OCI-M1 (cell line): Measurements from ENCODE around the gene RPS6KA2.

Experiments used
- DNase-seq: peaks from one replicate; lab custom pipeline; 2025; lab: John Stamatoyannopoulos, UW

Gene RPS6KA2

DNA sequence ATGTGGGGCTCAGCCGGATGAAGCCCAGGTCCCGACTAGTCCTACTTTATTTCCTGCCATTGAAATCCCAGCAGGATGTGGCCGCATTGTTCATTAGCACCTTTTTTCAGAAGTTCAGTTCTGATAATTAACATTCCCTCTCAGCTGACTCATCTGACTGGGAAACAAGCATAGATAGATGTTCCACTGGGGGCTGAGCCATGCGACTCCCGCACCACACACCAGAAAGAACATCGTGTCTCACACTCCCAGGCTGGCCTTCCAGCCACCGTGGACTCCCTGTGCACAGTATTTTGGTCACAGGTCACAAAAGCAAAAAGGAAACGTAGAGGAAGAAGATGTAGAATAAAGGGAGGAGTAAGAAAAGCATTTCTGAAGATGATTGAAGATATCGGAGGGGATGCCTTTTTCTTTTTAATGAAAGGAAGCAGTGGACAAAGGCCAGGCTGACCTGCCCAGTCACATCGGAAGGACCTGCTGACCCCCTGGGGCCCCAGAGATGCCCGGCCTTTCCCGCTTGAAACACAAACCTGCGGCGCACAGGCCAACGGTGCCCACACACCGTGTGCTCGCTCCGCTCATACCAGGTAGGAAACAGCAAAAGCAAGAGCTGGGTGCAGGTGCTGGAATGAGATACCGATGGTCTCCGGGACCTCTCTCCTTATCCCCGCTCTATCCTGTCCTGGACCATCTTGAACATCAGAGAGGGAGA lies 11.8 kb downstream of the RPS6KA2 start:
- no peak for DNase-seq

DNA sequence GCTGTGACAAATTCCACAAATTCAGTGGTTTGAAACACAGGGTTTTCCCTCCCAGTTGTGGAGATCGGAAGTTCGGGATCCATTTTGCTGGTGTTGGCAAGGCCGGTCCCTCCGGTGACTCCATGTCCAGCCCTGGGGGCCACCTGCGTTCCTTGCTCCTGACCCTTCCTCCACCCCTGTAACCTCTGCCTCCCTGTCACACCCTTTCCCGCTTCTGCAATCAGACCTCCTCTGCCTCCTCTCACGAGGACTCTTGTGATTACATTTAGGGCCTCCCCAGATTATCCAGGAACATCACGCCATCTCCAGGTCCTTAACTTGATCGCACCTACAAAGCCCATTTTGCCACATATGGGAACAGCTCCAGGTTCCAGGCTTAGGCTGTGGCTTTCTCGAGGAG lies 12.5 kb downstream of the RPS6KA2 start:
- no peak for DNase-seq

DNA sequence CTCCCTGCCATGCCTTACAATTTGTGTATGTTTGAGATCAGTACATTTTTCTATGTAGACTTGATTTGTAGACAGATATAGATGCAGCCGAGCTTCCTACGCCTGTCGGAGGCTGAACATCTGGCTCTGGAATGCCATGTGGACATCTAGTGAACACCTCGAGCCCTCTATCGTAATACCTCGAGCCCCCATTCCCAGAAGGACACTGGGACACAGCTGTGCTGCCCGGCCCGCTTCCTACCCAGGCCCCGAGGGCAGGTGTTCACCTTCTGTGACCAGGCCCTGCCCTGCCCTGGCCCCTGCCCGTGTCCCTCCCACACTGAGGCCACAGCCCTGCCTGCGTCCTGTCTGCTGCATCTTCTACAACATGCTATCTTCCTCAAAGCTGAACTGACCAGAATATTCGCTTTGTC lies 12.9 kb downstream of the RPS6KA2 start:
- no peak for DNase-seq

DNA sequence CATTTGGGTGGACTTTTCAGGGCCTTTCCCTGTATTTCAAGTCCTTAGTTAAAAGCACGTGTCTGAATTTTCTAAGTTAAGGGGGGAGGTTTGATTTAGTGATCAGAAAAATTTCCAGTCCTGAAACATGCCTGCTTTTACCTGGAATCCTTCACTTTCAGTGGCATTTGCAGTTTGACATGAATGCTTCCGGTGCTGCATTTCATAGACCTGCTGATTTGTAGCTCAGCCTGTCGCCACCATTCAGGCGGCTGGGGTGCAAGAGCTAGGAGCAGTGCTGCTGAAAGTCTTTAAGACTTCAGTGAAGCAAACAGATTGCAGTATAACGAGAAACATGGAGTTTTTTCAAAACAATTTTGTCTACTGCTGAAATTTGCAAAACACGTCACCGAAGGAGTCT lies 14.0 kb downstream of the RPS6KA2 start:
- DNase-seq = no peak

DNA sequence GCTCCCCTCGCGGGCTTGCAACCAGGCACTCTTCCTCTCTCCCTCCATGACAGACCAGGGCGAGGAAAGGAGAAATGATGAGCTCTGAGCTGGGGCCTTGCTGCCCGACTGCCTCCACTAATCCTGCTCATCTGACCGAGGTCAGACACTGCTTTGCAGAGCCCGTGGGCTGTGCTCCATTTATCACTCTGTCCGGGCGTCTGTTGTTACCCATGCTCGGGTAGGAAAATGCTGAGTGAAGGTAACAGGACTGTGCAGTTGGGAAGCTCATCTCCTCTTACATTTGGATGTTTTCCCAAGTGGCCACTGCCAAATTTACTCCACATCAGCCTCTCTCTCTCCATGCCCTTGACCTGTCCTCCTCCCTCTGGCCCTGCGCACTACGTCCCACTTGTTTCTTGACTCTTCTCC lies 14.6 kb downstream of the RPS6KA2 start:
- DNase-seq = no peak

DNA sequence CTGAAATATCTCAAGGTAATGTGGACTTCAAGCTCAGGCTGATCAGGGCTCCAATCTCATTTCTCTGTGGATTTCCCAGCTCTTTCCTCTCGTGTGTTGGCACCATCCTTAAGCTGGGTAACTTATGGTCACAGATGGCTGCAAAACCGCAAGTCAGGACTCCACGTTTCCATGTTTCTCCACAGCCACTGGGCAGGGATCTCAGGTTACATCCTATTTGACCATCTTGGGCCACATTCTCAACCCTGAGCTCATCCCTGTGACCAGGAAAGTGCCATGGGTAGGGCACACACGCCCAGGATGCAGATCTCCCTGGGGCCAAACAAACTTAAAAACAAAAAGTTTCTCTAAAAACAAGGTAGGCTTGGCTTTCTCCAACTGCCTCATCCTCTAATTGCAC lies 15.4 kb downstream of the RPS6KA2 start:
- DNase-seq = no peak

DNA sequence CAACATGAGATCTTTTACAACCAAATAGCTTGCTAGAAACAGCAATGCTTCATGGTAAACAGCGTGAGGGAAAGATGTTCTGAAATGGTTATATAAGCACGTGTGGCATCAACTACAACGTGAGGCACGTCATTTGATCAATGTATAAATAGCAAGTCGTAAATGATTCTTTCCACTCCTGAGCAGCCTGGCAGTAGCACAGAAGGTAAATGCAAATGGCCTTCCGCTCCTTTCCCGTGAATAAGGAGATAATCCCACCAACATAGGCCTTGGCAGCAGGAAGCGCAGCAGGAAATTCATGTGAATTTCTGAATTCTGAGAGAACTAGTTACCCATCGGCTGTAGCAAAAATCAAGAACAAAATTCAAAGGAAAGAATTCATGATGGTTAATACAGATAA lies 17.0 kb downstream of the RPS6KA2 start:
- DNase-seq = no peak

DNA sequence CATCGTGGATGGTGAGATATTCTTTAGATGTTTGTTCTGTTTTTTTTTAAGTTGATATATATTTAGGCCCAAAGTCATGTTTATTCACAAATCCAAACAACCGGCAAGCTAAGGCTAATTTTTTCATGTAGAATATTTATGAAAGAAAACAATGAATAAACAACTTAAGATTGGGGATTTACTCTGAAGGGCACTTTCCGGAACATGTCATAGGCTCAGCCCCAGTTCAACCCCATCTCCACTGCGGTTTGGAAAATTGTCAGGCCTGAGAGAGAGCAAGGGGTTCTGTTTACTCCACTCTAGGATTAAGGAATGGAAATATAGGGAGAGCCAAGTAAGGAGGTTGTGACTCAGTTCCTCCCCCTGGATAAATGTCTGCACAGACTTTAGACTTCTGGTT lies 18.3 kb downstream of the RPS6KA2 start:
- no peak for DNase-seq

DNA sequence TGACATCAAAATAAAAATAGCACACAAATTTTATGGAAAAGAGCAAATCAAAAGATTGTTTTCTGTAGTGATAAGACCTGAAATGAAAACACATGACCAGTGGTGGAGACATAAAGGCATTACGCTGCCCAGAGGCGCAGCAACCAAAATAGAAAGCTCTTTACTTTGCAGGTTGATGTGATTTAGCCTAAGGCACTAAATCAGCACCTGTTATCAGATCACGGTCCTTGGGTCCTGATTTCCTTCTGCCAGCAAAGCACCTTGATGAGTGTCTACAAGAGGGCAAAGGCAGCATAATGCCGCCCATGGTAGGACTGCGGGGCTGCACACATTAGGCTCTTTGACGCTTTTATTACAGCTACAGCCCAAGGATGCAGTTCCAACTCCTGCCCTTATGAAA lies 21.3 kb downstream of the RPS6KA2 start:
- no peak for DNase-seq

DNA sequence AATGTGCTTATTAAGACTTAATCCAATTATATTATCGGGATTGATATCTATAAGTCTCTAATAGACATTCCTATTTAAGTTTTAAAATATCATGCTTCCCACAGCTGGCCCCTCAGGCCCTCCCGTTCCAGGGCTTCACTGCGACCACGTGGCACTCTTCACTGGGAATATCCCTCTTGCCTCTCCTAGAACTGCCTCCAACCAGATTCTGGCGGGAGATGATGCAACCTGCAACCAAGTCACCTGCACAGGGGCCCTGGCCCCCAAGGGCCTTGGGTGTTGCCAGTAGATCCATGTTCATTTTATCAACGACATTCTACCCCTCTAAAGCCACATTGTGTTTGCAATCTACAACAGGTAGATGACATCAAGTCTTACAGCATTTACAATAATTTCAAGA lies 22.1 kb downstream of the RPS6KA2 start:
- no peak for DNase-seq

DNA sequence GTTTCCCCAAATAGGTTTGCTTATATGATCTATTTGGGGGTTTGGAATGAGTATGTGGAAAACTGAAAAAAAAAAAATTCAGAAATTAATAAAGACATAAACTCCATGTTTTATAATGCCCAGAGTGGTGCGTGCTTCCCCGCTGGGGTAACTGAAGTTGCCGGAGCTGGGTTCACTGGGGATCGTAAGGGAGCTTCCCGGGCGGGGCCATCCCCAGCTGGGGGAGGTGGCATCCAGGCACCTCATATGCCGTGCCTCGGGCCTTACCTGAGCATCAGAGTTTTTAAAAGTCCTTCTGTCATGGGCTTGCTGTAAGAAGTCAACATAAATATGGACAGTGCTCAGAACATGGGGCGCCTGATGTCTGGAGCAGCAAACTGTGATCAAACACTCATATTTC lies 22.7 kb downstream of the RPS6KA2 start:
- no peak for DNase-seq

DNA sequence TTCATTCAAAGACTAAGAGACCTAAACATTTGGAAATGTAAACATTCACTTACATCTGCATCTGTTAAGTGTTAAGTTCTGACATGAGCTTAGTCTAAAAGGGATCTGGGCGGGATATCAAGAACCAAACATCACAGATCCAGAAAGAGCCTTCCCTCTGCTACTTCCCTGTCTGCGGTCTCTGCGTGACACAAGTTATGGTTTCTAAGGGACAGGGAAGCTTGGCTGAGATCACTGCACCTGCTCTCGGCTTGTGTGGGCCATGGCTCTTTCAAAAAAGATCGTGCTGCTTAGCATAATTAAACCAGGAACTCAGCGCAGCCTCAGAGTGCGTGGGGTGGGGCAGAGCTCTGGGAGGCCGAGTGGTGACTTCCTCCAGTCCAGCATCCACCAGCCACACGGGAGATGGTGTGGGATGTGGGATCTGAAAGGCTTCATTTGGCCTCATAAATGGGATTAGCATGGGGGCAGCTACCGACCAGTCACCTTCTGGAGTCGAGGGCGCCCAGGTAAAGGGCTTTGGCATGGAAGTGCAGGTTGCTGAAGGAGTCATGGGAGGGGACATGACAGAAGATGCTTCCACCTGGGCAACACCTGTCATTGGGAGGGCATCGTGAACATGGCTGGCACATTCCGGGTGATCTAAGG lies 23.9 kb downstream of the RPS6KA2 start:
- no peak for DNase-seq

DNA sequence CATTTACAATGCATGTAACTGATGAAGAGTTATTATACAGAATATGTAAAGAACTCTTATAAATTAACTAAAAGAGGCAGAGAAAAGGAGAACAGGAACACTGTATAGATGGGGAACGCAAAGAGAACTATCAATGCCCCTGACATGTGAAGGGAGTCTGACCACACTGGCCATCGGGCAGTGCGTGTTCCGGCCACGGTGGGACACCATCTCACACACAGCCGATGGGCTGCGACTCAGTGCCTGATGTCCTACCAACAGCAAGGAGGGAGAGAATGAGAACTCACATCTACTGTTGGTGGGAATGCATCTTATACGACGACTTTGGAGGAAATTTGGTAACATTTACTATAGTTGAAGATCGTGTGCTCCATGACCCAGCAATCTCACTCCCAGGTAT lies 25.1 kb downstream of the RPS6KA2 start:
- DNase-seq = no peak

DNA sequence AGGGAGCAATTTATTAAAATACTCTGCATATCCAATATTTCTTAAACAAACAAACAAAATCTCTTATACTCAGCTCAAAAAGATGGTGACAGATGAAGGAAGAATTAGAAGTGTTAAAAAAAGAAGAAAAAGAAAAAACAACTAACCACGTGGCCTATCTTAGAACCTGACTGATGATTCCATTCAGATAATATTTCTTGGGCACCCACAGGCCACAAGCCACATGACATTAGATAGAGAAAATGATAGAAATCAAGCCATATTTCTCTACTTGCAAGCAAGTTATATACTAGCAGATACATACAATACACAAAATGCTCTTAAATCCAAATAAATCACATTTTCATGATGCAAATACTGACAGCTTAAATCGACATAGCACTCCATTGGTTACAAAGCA lies 26.1 kb downstream of the RPS6KA2 start:
- no peak for DNase-seq

DNA sequence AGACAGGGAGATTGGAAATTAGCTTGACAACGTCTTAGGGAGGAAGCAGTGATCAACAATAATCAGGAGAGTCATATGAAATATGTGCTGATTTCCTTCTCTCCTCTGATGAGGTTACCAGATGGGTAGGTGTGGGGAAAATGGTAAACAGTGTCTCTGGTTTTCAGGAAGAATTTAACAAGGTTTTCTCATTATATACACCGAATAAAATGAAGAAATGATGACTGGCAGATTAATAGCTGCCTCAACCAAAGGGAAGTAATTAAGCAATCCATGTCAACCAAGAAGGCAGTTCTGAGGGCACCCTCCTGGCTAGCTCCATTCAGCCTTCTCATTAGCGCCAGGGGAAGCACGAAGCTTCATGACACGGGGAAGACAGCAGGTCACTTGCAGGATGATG lies 27.8 kb downstream of the RPS6KA2 start:
- no peak for DNase-seq

DNA sequence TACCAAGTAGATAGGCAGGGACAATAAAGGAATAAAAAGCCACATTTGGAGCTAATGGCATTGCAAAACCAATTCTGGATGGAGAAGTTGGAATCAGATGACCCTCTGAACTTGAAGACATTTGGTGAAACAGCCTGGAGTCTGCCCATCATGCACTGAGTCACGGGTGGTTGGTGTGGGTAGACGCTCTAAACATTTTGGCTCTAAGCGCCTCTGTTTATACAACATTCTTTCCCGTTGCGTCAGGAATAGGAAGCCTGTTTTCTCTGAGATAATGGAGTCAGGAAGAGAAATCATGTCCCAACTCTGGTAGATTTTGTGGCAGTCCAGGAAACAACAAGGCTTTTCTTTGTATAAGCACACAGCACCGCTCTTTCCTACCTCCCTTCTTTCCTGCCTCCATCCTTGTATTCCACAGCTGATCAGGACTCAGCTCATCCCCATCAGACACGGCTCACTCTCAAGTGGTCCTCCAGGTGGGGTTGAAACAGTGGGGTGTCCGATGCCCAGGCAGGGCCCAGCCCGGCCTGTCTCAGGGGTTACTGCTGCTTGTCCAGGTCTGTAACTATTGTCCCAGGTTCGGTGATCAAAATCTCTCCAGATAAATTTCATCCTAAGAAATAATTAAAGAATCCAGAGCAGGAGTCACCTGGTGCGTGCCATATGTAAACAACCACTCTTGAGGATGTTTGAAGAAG lies 28.5 kb downstream of the RPS6KA2 start:
- DNase-seq = no peak

DNA sequence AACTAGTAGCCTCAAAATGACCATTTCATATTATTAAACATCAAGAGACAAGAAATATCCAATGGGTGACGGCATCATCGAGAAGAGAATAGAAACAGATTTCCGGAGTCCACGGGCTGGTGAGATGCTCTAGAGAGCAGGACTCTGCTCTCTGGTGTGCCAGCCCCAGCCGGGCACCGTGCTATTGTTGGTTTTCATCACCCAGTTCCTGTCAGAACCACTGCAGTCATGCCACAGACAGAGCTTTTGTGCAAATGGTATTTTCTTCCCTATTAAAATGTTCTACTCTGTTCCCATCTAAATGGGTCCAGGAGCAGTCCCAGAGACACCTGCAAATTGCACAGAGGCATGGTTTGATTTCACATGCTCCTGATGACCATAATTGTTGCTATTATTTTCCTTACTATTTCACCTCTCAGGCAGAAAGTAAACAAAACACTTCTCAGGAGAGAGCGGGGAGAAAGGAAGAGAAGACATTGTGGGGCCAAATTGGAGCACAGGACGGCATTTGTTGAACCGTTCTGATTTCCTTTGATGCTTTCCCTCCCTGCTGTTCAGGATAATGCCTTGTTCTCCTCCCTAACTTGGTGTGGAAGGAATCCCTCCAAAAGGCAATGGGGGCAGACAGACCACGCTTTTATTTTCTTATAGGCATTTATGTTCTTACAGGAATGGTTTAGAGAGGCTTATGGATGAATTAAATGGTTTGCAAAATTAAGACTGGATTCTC lies 29.2 kb downstream of the RPS6KA2 start:
- no peak for DNase-seq

DNA sequence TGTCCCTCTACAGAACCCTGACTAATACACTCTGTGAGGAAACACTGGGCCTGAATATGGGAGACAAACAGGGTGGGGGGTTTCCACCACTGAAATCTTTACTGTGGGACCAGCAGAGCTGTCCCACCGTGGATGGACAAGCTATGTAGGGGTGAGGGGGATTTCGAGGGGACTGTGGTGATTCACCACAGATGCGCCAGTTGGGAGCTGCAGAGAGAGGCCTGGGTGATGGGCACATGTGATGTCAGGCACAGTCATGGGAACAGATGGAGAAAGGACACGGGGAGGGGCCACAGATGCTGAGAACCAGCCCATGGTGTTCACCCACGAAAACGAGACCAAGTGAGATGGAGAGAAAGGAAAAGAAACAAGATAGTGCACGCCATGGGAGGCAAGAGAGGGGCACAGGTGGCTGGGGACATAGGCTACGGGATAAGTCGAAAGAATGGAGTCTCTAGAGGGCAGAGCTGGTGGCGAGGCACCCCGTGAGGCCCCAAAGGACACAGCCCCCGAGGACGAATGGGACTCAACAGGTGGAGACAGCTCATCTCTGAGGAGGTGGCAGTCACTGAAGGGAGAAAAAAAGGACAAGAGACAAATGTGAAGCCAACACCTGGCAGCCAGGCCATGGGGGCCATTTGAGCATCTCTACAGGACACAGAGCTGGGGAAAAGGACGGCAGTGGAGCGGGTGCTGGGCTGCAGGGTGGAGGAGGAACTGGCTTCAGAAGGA lies 30.1 kb downstream of the RPS6KA2 start:
- DNase-seq = no peak

DNA sequence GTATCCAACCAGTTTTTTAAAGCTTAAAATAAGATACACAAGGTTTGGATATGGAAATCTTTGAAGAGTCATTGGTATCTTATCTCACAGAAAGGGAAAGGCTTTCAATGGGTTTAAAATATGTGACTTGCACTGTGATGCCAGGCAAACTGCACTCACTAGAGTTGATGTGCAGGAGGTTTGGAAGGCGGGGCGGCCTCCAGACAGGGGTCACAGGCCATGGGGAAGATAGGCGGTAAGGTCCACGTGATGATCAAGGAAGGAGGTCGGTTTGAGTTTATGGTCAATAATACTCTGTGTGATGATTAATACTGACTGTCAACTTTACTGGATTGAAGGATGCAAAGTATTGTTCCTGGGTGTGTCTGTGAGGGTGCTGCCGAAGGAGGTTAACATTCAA lies 31.1 kb downstream of the RPS6KA2 start:
- no peak for DNase-seq

DNA sequence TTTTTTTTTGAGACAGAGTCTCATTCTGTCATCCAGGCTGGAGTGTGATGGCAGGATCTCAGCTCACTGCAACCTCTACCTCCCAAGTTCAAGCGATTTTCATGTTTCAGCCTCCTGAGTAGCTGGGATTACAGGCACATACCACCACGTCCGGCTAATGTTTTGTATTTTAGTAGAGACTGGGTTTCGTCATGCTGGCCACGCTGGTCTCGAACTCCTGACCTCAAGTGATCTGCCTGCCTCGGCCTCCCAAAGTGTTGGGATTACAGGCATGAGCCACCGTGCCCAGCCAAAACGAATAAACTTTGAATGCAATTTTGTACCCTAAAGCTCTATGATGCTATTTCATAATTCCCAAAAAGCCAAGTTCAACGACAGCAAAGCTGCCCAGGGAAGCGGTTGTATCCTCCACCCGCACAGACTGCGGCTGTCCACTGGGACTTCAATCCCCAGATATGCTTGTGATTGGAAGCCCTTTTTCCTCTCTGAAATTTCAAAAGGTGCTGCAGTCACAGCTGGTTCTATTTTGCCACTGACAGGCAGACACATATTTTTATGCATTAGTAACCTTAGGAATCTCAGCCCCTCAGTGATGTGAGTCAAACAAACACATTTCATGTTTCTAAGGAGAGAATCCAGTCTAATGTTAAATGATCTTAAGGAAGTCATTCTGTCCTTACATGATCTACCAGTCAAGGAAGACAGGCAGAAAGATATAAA lies 31.8 kb downstream of the RPS6KA2 start:
- DNase-seq = no peak

DNA sequence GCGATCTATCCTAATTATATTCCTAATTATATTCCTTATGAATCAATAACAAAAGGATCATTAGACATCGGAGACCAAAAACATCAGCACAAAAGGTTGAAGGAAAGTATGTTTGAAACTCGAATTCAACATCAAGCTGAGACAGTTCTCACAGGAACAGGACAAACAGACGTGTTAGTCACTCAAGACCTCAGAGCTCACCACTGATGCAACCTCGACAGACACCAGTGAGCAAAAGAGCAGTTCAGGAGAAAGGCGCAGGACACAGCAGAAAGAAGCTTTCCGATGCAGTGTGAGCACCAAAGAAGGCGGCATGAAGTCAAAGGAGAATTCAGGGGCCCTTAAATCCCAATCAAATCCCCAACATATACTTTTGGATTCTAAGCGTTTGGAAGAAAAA lies 34.2 kb downstream of the RPS6KA2 start:
- no peak for DNase-seq
